NCI-H446 treated with DMSO at 0.1 percent for 48 hours (cell line): ENCODE measurements around the gene CCL27.

Source experiments
- DNase-seq: peaks from one replicate; lab custom pipeline; 2025; lab: John Stamatoyannopoulos, UW

Gene CCL27, protein sequence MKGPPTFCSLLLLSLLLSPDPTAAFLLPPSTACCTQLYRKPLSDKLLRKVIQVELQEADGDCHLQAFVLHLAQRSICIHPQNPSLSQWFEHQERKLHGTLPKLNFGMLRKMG

DNA sequence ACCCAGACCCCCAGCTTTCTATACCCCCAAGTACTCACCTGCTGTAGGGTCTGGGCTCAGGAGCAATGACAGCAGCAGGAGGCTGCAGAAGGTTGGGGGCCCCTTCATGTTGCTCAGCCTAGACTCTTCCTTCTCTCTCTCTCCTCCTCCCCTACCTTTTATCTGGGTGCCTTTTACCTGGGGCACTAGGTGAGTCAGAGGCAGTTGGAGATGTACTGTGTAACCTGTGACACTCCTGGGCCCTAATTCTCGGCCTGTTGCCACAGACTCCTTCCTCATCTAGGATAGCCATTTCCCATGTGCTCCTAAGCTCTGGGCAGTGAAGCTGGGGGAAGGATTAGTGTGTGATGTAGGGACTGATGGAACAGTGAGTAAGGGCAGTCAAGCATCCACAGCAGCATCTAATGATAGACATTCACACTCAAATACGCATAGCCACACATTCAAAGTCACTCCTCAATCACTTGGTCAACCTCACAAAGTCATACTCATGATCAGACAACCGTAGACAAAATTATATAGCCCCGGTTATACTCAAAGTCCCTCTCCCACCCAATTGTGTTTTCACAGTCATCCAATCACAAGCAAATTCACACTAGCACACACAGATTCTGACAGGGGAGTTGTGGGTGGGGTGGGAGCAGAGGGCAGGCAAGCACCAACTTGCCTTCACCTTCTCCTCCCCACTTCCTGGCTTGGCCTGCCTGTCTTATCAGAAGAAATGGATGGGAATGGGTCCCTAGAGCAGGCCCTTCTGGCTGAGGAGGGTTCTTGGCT is at the start of gene CCL27:
Gene CCL27 (minus strand): TSS at position 132 of the 777 bp plus-strand sequence. CDS start 24 bp downstream, at position 108.
- DNase-seq, result no peak

DNA sequence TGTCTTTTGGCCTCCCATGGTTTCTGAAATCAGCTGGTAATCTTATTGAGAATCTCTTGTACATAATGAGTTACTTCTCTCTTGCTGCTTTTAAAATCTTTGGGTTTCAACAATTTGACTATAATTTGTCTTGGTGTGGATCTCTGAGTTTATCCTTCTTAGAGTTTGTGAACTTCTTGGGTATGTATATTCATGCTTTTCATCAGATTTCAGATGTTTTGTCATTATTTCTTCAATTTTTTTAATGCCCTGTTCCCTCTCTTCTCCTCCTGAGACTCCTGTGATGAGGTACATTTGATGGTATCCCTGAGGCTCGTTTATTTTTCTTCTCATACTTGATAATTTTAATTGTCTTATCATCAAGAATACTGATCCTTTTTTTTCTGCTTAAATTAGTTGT is 49.7 kb upstream of the CCL27 start:
- no peak for DNase-seq

DNA sequence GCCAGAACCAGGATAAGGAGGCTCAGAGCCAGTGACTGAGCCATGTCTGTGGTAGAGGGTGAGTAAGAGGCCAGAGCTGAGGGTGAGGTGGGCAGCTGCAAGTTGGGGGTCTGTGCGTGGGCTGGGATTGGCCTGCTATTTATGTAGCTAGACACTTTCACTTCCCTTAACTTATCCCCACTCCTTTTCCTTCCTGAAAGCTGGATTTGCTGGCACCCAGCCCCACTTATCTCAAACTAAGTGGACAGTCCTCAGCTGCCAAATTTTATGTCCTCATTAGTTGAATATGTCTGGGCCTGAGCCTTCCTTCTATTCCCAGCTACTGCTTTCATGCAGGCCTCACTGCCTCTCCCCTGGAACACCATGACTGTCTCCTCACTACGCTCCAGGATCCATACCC is 47.6 kb upstream of the CCL27 start, which contains the start of gene CCL21:
Gene CCL21 (minus strand): TSS at position 114 of the 400 bp plus-strand sequence. CDS start 70 bp downstream, at position 44.
- no peak for DNase-seq

DNA sequence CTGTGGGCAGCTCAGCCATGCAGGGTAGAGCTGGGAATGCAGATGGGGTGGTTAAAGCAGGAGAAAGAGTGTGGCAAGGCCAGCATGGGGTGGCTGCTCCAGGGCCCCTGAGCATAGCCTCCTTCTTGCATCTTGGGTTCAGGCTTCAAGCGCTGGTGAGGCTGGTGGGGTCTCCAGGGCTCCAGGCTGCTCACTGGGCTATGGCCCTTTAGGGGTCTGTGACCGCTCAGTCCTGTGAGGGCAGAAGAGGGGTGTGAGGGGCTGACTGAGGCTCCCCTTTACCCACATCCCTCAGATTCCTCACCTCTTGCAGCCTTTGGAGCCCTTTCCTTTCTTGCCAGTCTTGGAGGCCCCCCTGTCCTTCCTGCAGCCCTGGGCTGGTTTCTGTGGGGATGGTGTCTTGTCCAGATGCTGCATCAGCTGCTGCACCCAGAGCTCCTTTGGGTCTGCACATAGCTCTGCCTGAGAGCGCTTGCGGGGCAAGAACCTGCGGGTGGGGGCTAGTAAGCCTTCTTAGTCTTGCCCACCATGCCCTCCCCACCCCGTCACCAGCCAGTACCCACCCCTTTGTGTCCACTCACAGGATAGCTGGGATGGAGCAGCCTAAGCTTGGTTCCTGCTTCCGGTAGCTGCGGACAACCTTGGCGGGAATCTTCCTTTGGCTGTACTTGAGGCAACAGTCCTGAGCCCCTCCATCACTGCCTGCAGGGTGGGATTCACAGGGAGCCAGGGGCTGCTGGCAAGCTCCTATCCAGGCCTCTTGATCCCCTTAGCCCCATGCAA is 46.9 kb upstream of the CCL27 start:
- DNase-seq, result no peak

DNA sequence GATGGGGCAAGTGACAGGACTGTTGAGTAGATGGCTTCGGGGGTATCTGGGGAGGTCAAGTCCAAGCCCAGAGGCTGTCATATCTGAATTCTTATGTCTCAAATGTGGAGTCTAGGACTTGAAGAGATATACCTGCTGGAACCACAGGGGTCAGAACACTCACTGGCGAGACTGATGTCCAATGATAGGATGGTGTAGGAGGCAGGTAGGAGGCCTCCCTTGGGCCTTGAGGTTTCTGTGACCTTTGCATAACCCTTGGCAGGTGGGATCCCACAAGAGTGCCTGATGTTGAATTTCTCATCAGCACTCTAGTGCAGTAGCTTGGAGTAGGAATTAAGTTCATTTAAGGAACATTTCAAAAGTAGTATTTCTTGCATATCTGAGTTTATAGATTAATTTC is 44.7 kb upstream of the CCL27 start:
- no peak for DNase-seq

DNA sequence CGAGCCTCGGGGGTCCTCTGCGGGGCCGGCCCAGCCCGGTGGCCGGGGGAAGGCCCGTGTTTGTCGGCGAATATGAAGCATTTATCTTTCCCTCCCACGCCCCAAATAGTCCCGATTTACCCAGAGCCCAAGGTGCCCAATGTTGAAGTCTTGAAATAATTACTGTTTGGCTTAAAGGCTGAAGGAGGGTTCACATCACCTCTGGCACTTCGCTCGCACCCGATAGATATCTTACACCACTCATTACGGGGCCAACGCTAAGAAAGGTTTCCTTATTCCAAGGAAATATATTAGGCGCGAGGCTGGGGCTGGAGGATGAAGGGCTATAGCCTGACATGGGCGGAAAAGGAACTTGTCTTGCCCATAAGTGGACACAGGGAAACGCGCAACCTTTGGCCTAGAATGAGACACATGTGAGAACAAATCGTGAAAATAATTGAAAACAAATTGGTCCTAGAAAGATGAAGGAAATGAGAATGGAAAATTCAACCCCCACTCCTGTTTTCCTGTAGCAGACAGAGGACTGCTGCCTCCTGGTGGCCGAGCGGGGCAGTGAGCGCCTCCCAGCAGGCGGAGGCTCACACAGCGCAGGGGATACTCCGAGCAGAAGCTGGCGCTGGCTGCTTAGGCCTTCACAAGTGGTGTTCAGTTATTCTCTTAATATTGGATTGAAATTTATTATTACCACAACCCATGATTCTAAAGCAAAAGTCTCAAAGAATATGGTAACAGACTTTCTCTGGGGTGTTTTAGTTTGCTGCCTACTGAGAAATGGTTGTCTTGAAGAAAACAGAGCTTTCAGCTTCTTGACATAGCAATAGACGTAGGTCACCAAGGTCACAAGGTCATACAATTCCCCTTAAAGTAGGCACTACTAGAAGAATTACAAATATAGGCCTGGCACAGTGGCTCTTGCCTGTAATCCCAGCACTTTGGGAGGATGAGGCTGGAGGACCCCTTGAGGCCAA is 39.6 kb upstream of the CCL27 start:
- peak; percentile 44 for DNase-seq

DNA sequence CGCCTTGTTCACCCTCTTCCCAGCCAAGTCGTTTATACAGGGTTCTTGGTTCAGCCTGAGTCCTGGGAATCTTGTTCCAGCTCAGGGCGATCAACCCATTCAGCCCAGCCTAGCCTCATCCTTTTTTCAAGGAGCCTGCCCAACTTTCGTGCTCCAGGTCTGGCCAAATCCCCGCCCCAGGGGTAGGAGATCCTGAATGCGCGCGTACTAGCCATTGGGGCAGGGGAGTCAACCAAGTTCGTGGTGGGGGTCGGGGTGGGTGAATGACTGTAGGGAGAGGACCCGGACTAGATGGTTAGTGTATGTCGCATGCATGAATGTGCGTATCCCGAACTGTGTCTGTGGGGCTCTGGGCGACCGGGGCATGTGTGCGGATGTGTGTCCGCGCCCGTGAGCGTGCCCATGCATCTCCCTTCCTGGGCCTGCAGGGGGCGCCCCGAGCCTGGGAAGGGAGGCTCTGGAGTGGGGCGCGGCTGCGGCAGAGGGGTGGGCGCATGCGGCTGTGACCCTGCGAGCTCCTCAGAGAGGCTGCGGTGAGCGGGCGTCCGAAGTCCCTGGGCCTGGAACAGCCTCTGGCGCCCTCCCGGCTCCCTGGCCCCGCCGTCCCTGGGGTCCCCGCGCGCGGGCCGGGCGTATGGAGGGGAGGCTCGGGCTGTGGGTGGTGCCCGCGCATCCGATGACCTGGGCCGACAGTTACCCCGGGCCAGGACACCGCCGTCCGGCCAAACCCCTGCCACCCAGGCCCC is 38.7 kb upstream of the CCL27 start:
- DNase-seq, result peak; percentile 20

DNA sequence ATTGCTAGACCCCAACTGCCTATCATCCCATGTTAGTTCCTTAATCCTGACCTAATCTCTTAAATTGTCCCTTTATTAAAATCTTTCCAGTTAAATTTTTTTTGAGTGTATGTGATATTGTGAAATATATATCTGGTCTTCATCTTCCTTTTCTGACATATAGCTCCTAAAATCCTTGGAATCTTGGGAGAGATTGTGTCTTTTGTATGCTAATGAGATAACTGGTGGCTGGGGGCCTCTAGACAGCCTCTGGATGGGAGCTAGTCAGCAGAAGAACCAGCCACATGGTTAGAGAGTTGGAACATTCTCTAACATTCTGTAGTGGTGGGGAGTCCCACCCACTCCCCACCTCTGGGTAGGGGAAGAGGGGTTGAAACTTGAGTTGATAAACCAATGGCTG is 32.4 kb upstream of the CCL27 start:
- no peak for DNase-seq

DNA sequence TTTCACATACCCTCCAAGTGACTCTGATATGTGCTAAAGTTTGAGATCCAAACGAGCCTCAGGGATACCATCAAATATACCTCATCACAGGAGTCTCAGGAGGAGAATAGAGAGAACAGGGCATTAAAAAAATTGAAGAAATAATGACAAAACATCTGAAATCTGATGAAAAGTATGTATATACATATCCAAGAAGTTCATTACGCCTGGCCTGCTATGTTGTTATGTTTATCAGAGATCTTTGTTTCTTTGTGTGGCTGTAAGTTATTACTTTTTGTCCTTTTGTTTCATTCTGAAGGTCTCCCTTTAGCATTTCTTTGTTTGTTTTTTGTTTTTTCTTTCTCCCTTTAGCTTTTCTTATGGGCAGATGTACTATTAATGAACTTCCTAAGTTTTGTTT is 31.1 kb upstream of the CCL27 start:
- DNase-seq, result no peak

DNA sequence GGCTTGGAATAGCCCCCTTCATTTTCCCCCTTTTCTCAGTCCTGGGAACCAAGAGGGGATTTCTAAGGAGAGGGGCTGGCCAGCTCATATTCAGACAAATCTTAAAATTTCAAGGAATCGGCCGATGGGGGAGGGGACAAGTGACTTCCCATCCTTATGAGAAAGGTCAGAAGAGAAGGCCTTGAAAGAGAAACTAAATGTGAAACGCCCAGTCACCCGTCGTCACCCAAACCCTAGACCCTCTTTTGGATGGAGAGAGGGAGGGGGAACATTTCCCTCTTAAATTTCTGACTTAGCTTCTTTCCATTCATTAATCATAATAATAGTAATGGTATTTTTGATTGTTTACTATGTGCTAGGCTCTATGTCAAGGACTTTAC is 29.5 kb upstream of the CCL27 start:
- no peak for DNase-seq

DNA sequence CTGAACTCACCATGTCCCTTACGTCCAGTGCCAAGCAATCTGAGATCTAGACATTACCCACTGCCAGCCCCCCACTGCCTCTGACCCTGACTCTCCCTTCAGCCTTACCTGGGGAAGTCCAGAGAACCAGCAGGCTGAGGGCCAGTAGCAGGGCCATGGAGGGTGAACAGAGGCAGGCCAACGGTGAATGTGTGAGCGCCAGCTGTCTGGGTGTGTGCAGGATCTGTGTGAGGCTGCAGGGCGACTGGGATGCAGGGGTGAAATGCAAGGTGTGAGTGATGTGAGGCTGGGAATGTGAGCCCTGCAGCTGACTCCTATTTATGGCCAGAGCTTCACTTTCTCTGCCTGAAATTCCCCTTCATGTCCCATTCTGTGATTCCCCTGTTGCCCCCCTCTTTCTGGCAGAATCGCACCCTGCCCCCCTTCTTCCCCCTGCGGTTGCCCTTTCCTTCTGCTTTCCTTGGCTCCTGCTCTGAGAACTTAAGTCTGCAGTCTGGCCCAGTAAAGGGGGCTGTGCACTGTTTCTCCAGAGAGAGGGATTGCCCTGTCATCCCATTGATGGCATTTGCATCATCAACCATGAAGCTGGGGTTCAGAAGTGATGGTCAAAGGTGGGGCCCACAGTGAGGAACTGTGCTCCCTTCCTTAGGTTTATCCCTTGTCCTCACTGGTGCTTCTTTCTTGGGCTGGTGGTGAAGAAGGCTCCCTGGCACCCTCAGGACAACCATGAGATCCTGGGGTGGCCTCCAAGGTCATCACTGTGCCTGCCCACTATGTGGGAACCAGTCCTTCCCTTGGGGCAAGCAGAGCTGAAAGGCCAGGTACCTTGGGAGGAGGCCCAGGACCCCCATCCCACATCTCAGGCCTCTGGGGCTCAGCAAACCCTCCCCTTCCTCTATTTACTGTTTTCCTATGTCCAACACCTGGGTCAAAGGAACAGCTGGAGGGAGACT is 28.8 kb upstream of the CCL27 start, which contains the start of gene CCL19:
Gene CCL19 (minus strand): TSS at position 294 of the 953 bp plus-strand sequence. CDS start 137 bp downstream, at position 157.
- no peak for DNase-seq

DNA sequence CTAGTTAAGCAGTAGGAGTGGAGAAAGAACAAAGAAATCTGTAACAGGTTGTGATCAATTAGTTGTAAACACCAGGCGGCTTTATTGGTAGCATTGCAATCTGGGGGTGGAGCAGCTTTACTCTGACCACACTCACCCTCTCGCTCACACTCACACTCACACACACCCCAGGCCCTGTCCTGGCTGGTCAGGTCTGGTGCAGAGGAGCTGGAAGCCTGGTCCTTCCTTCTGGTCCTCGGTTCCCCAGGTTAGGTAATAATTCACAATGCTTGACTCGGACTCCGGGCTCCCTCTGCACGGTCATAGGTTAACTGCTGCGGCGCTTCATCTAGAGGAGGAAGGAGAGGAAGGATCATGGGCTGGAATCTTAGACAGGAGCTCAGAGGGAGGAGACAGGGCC is 27.1 kb upstream of the CCL27 start:
- no peak for DNase-seq

DNA sequence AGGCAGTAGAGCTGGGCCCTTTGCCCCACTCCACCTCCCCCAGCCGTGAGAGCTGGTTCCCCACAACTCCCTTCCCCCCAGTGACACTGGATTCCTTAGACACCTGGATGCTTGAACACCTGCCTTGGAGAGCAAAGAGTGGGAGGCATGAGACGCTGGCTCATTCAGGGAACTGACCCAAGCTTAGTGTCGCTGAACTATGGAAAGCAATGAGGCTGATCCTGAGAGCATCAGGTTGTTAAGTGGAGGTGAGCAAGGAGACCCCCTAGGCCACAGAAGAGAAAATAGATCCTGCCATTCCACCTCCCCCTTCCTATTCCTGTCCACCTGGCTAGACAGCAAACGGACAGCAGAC is 26.6 kb upstream of the CCL27 start:
- no peak for DNase-seq

DNA sequence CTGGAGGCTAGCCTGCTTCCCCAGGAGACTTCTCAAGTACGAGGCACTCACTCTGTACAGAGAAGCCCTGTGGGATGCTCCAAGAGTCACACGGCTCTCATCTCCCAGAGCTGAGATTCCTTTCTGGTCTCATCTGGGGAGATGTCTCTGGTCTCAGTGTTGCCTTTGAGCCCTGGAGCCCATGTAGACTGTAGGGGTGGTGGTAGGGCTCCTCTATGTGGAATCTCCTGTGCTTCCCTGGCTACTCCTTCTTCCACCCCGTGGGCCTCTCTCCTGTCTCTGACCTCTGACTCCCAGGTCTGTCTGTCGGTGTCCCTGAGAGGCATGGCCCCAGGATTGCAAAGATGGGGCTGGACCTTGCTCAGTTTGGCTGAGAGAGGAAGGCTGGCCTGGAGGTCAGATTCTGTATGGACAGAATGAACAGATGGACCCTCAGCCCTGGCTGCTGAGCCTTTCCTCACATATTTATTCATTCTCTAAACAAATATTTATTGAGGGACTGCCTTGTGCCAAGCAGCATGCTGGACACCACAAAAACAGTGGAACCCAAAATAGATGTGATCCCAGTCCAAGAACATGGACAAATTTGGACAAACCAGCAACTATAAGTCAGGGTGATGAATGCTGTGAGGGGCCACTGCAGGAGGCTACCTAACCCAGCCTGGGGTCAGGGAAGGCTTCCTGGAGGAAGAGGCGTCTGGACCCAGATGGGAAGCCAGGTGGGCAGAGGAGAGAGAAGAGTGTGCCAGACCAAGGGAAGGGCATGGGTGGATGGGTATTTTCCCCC is 26.1 kb upstream of the CCL27 start:
- no peak for DNase-seq

DNA sequence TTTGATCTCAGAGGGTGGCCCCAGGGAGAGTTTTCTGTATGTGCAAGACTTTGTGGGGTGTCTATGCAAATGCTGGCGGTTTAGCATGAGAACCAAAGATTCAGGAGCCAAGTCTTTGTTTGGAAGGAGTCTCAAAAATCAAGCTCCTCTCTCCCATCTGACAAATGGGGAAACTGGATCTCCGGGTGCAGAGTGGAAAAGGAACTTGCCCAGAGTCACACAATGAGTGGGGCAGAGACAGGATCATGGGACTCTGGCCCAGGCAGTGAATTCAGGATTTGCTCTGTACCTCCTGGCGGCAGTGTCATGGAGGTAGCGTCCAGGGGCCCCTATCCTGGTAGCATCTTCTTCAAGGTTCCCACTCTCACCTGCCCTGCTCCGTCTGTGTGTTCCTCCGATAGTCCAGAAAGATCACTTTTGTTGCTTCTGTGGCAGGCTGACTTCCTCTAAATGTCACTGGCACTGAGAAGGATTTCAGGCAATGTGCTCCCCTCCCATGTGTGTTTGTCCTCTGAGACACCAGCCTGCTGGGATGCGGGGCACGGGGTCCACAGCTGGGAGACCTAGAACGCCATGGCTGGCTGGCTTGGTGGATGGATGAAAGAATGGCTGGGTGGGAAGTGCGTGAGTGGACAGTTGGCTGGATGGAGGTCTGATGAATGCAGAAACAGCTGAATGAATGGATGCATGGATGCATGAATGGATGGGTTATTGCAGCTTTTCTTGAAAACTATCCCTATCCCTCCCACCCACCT is 25.0 kb upstream of the CCL27 start:
- DNase-seq, result no peak

DNA sequence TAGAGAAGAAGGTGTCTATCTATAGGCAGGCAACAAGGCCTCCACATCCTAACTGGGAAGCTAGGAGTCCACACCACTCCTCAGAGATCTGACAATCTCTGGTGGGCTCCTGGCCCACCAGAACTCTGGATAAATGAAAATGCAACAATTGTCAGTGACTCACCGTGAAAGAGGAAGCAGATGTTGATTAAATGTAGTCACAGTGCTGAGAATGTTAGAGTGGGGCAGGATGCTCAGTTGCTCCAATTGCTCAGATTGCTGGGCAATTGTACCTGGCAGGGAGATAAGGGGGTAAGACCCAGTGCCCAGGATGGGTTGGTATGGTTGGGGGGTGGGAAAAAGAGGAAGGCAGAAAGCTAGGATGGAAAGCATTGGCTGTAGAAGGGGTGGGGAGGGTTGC is 24.3 kb upstream of the CCL27 start:
- DNase-seq, result no peak

DNA sequence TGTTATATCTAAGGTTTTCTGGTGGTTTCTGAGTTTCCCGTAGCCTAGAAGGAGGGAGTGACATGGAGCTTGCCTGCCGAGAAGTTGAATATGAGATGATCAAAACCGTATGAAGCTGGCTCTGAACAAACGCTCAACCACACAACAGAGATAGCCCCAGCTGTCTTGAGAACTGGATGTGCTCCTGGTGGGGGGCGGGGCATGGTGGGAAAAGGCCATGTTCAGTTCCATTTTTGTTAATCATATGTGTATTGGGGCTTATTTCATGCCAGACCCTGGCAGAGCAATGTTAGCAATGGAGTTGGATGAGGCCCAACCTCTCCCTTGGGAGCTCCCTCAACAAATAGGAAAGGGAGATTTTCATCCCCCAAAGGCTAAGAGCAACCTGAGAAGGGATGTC is 23.8 kb upstream of the CCL27 start:
- no peak for DNase-seq

DNA sequence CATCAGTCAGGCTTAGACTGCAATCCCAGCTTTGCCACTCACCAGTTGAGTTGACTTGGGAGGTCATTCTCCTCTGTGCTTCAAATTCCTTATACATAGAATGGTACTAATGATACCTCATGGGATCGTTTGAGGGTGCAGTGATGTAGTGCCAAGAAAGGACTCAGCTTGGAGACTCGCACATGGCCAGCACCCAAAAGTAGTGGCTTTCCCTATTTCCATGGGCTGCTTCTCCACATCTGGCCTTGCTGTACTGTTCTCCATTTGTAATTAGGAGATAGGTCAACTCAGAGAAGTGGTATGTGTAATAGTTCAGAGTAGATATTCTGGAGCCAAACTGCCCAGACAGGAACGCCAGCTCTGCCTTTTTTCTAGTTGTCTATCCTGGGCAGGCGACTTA is 23.1 kb upstream of the CCL27 start:
- no peak for DNase-seq
